IMR-90 (cell line): ENCODE results near the gene STPG4. TPM values are rescaled to one million over a fixed set of nuclear protein-coding genes. Genes with fewer than 3 reads are reported as not detected.
A peak's percentile ranks its signal among the peaks of the same experiment; 100 is the strongest.

Experiments used
- ATAC-seq: fragments of 200-7000 bp; cut with Tn5 transposase; 2 replicates; pipeline ENCODE4 v1.9.1; 2020; ENCODE audit warnings: low read depth, mild to moderate bottlenecking, moderate library complexity
- BruUV-seq: library from RNA; stranded (reverse); fragments of 400-500 nt; replicated peaks from 2 replicates; lab custom pipeline; 2021; lab: Mats Ljungman, UMichigan
- CTCF ChIA-PET: fragments of 300-600 bp; formaldehyde crosslinking; extraction: SDS; loops from one replicate; lab custom pipeline; 2021; ENCODE audit warnings: antibody characterized with exemption; lab: Yijun Ruan, JAX
- POLR2A ChIA-PET: fragments of 300-600 bp; sonication (Branson Sonifier 250); formaldehyde crosslinking; loops from one replicate; lab custom pipeline; 2022; ENCODE audit warnings: antibody characterized with exemption; ENCODE audit not compliant: unreplicated experiment; lab: Charles Lee
- DNase-seq: peaks from one replicate; pipeline ENCODE4 v3.0.0; 2013
- H2AFZ ChIP-seq: replicated peaks from 2 replicates; pipeline ENCODE3; 2013; ENCODE audit warnings: low read length, mild to moderate bottlenecking; ENCODE audit not compliant: poor library complexity
- H2AK5ac ChIP-seq: 2 replicates; pipeline ENCODE4 v1.6.1; 2013; ENCODE audit warnings: low read depth, low read length, inconsistent platforms
- H2AK9ac ChIP-seq: replicated peaks from 2 replicates; pipeline ENCODE3; 2013; ENCODE audit warnings: mild to moderate bottlenecking, low read depth, low read length, moderate library complexity; ENCODE audit not compliant: poor library complexity
- H2BK120ac ChIP-seq: 2 replicates; pipeline ENCODE4 v1.6.1; 2013; ENCODE audit warnings: low read depth, low read length, inconsistent platforms
- H2BK15ac ChIP-seq: 3 replicates; pipeline ENCODE4 v1.6.1; 2013; ENCODE audit warnings: low read depth, low read length, inconsistent platforms
- H2BK20ac ChIP-seq: 2 replicates; pipeline ENCODE4 v1.6.1; 2013; ENCODE audit warnings: low read depth, mild to moderate bottlenecking, inconsistent platforms, low read length, moderate library complexity
- H2BK5ac ChIP-seq: 2 replicates; pipeline ENCODE4 v1.6.1; 2013; ENCODE audit warnings: mild to moderate bottlenecking, low read depth, low read length, inconsistent platforms; ENCODE audit not compliant: poor library complexity, severe bottlenecking
- H3K14ac ChIP-seq: replicated peaks from 2 replicates; pipeline ENCODE4 v1.6.1; 2013; ENCODE audit warnings: low read depth, low read length, inconsistent platforms
- H3K18ac ChIP-seq: 2 replicates; pipeline ENCODE4 v1.6.1; 2013; ENCODE audit warnings: low read depth, low read length, control low read depth
- H3K23ac ChIP-seq: 2 replicates; pipeline ENCODE4 v1.6.1; 2013; ENCODE audit warnings: low read depth, low read length, inconsistent platforms
- H3K27ac ChIP-seq: 2 replicates; pipeline ENCODE4 v1.5.1; 2013; ENCODE audit warnings: mild to moderate bottlenecking, control low read depth, low read length; ENCODE audit not compliant: insufficient read depth
- H3K27me3 ChIP-seq: 2 replicates; pipeline ENCODE4 v1.6.1; 2013; ENCODE audit warnings: low read length; ENCODE audit not compliant: control insufficient read depth, insufficient read depth
- H3K36me3 ChIP-seq: 2 replicates; pipeline ENCODE4 v1.6.1; 2013; ENCODE audit warnings: low read length, mixed read lengths; ENCODE audit not compliant: control insufficient read depth, insufficient read depth
- H3K4ac ChIP-seq: 2 replicates; pipeline ENCODE4 v1.6.1; 2013; ENCODE audit warnings: low read depth, low read length, inconsistent platforms
- H3K4me1 ChIP-seq: 2 replicates; pipeline ENCODE4 v1.6.1; 2013; ENCODE audit warnings: low read length, mixed read lengths; ENCODE audit not compliant: control insufficient read depth, insufficient read depth
- H3K4me2 ChIP-seq: 2 replicates; pipeline ENCODE4 v1.6.1; 2013; ENCODE audit warnings: low read depth, mild to moderate bottlenecking, control low read depth, low read length, moderate library complexity
- H3K4me3 ChIP-seq: 2 replicates; pipeline ENCODE4 v1.5.1; 2013; ENCODE audit warnings: low read depth, mild to moderate bottlenecking, control low read depth, low read length, moderate library complexity; ENCODE audit not compliant: insufficient read depth
- H3K56ac ChIP-seq: 2 replicates; pipeline ENCODE4 v1.6.1; 2013; ENCODE audit warnings: low read length, inconsistent platforms; ENCODE audit not compliant: insufficient read depth; ENCODE audit errors: extremely low read depth
- H3K79me1 ChIP-seq, 2 experiments: 2 replicates each; pipeline ENCODE4 v1.6.1; 2013; ENCODE audit warnings: low read length in 2 of 2, inconsistent platforms in 1 of 2, low read depth in 1 of 2
- H3K9ac ChIP-seq: 2 replicates; pipeline ENCODE4 v1.6.1; 2013; ENCODE audit warnings: low read depth, low read length, control low read depth
- H3K9me1 ChIP-seq: 2 replicates; pipeline ENCODE4 v1.6.1; 2013; ENCODE audit warnings: low read length, inconsistent platforms; ENCODE audit not compliant: insufficient read depth
- H3K9me3 ChIP-seq: 2 replicates; pipeline ENCODE4 v1.6.1; 2013; ENCODE audit warnings: low read length; ENCODE audit not compliant: control insufficient read depth, insufficient read depth
- H4K20me1 ChIP-seq: 2 replicates; pipeline ENCODE4 v1.6.1; 2013; ENCODE audit warnings: low read length, inconsistent platforms; ENCODE audit not compliant: insufficient read depth
- H4K5ac ChIP-seq: 2 replicates; pipeline ENCODE4 v1.6.1; 2013; ENCODE audit warnings: mild to moderate bottlenecking, low read depth, low read length, control low read depth
- H4K8ac ChIP-seq, 2 experiments: 2 replicates each; pipeline ENCODE4 v1.6.1; 2013; ENCODE audit warnings: low read depth in 2 of 2, low read length in 2 of 2, control low read depth in 1 of 2, inconsistent platforms in 1 of 2
- H4K91ac ChIP-seq: 2 replicates; pipeline ENCODE4 v1.6.1; 2013; ENCODE audit warnings: low read depth, low read length, inconsistent platforms; ENCODE audit not compliant: insufficient read depth
- BHLHE40 ChIP-seq: fragments of 150-350 bp; IDR thresholded peaks from 2 replicates; pipeline ENCODE4 v1.6.1; 2016; ENCODE audit warnings: mild to moderate bottlenecking, low read depth, low read length
- CEBPB ChIP-seq: IDR thresholded peaks from 2 replicates; pipeline ENCODE4 v1.6.1; 2012; ENCODE audit warnings: low read depth, low read length, improper control_type of control experiment
- CHD1 ChIP-seq: IDR thresholded peaks from 2 replicates; pipeline ENCODE4 v1.6.1; 2012; ENCODE audit warnings: low read depth, low read length, improper control_type of control experiment
- CTCF ChIP-seq: conservative IDR thresholded peaks from 2 replicates; pipeline ENCODE4 v1.5.1; 2012; ENCODE audit warnings: mild to moderate bottlenecking, low read depth, low read length, improper control_type of control experiment
- ELK1 ChIP-seq: fragments of 150-350 bp; IDR thresholded peaks from 2 replicates; pipeline ENCODE4 v1.6.1; 2016; ENCODE audit warnings: low read depth, mild to moderate bottlenecking, low read length, moderate library complexity, borderline replicate concordance
- FOS ChIP-seq: fragments of 150-350 bp; IDR thresholded peaks from 2 replicates; pipeline ENCODE4 v1.6.1; 2016; ENCODE audit warnings: low read depth, low read length
- MAFK ChIP-seq: IDR thresholded peaks from 2 replicates; pipeline ENCODE4 v1.6.1; 2012; ENCODE audit warnings: low read depth, low read length, improper control_type of control experiment
- MAZ ChIP-seq: IDR thresholded peaks from 2 replicates; pipeline ENCODE4 v1.6.1; 2012; ENCODE audit warnings: low read depth, mild to moderate bottlenecking, low read length, improper control_type of control experiment, moderate library complexity, borderline replicate concordance
- MXI1 ChIP-seq: IDR thresholded peaks from 2 replicates; pipeline ENCODE4 v1.6.1; 2012; ENCODE audit warnings: low read depth, mild to moderate bottlenecking, low read length, moderate library complexity, borderline replicate concordance
- NFE2L2 ChIP-seq: fragments of 150-350 bp; IDR thresholded peaks from 2 replicates; pipeline ENCODE4 v1.6.1; 2016; ENCODE audit warnings: low read depth, mild to moderate bottlenecking, low read length
- POLR2A ChIP-seq: IDR thresholded peaks from 2 replicates; pipeline ENCODE4 v1.6.1; 2012; ENCODE audit warnings: mild to moderate bottlenecking, low read depth, low read length
- RAD21 ChIP-seq: IDR thresholded peaks from 2 replicates; pipeline ENCODE4 v1.6.1; 2012; ENCODE audit warnings: low read length, improper control_type of control experiment
- RCOR1 ChIP-seq: IDR thresholded peaks from 2 replicates; pipeline ENCODE4 v1.6.1; 2012; ENCODE audit warnings: mild to moderate bottlenecking, low read length, improper control_type of control experiment; ENCODE audit not compliant: insufficient replicate concordance
- RFX5 ChIP-seq: IDR thresholded peaks from 2 replicates; pipeline ENCODE4 v1.8.0; 2012; ENCODE audit warnings: low read depth, mild to moderate bottlenecking, low read length, moderate library complexity
- SMC3 ChIP-seq: fragments of 150-350 bp; IDR thresholded peaks from 2 replicates; pipeline ENCODE4 v1.6.1; 2016; ENCODE audit warnings: low read depth, mild to moderate bottlenecking, antibody characterized with exemption, low read length, moderate library complexity
- USF2 ChIP-seq: fragments of 150-350 bp; IDR thresholded peaks from 2 replicates; pipeline ENCODE4 v1.6.1; 2017; ENCODE audit warnings: mild to moderate bottlenecking, antibody characterized with exemption, low read length, low read depth
- WGBS, 2 experiments: methylation state at CpG; one replicate each; pipeline versions ENCODE4 v1.1.5 to v1.1.7; 2013; ENCODE audit warnings: missing lambda C conversion rate in 2 of 2; ENCODE audit not compliant: insufficient read length in 1 of 2; ENCODE audit errors: extremely low coverage in 2 of 2; 5-methylcytosine and 5-hydroxymethylcytosine counted together
- dilution Hi-C: fragments of 300-500 bp; cut with HindIII; formaldehyde crosslinking; loops from one replicate; pipeline ENCODE4 v1.14.3; 2018; ENCODE audit warnings: low sequenced_read_pairs; ENCODE audit not compliant: unreplicated experiment
- in situ Hi-C: fragments of 300-500 bp; cut with MboI; formaldehyde crosslinking; loops from 3 replicates; pipeline ENCODE4 v1.14.3; 2019; ENCODE audit warnings: low sequenced_read_pairs, inconsistent platforms, mixed read lengths
- intact Hi-C: fragments of 100-400 bp; cut with micrococcal nuclease; formaldehyde crosslinking; loops from 2 replicates; pipeline ENCODE4 v1.10.0; 2022
- polyA plus RNA-seq, 3 experiments: library from polyadenylated mRNA; depleted of rRNA; stranded (reverse); fragments of >200 nt; gene quantifications; 2 replicates each; pipeline ENCODE4 v1.2.3, GENCODE V29; 2012; ENCODE audit warnings: low replicate concordance in 1 of 3
- total RNA-seq: library from RNA; depleted of rRNA; stranded (reverse); fragments of >200 nt; gene quantifications from 2 replicates; pipeline ENCODE4 v1.2.3, GENCODE V29; 2012

Gene STPG4
- total and polyA plus RNA-seq, 2 of the 4 experiments (the other 2 are of a cell fraction), result 0.12 to 0.18 TPM

- BruUV-seq, result no TSS peak
- DNase-seq, result no peak
- Histone ChIP-seq H3K9ac (no peak overlapping the region), H2AFZ (no peak overlapping the region), H2BK20ac (peak overlapping the region; percentile 80), H3K27ac (no peak overlapping the region), H2AK5ac (peak overlapping the region; percentile 97; the same call in 1 of the 2 replicates), H3K27me3 (no peaks in the 10 kb centered on the region), H3K9me1 (peaks cover 10% of the 10 kb centered on the region), H3K9me3 (no peaks in the 10 kb centered on the region; the same call in 1 of the 2 replicates), H2AK9ac (peak overlapping the region; percentile 45), H3K4me2 (peak overlapping the region; percentile 86), H3K36me3 (no peaks in the 10 kb centered on the region), H3K79me1 (peaks cover 0 to 20% of the 10 kb centered on the region in 2 experiments; a peak in 2 of 4 replicates), H2BK5ac (peak overlapping the region; percentile 79), H3K23ac (peak overlapping the region; percentile 73; the same call in 1 of the 2 replicates), H4K8ac (peak overlapping the region; percentile 12 to 47; a peak in 3 of 4 replicates), H3K14ac (peak overlapping the region; percentile 87), H3K56ac (peak overlapping the region; percentile 63; the same call in 1 of the 2 replicates), H4K91ac (peak overlapping the region; percentile 75), H4K20me1 (no peaks in the 10 kb centered on the region), H3K4ac (peak overlapping the region; percentile 76), H3K18ac (peak overlapping the region; percentile 66; the same call in 1 of the 2 replicates), H2BK120ac (peak overlapping the region; percentile 79), H3K4me3 (no peak overlapping the region), H2BK15ac (peak overlapping the region; percentile 92; the same call in 2 of the 3 replicates), H3K4me1 (peaks cover 8% of the 10 kb centered on the region), H4K5ac (no peak overlapping the region)
- dilution Hi-C loops (no loop called here), intact Hi-C loops (loop anchor here (5.0 kb wide), 1 partner anchor 39 kb away; the partner anchor contains the start of gene STPG4), in situ Hi-C loops (no loop called here)
- TF ChIP-seq CHD1 (no peak), CEBPB (no peak), BHLHE40 (no peak), MXI1 (no peak), SMC3 (no peak), USF2 (no peak), MAZ (no peak), ELK1 (no peak), RFX5 (no peak), RAD21 (no peak), MAFK (no peak), NFE2L2 (no peak), RCOR1 (no peak), POLR2A (no peak), CTCF (no peak), FOS (no peak)
- WGBS, 2 experiments, result no CpG with 5 or more reads among the region's 2 CpGs
- ATAC-seq, result no peak
- POLR2A ChIA-PET, result no interaction called here
- CTCF ChIA-PET, result no interaction called here
These were observed 36.5 kb downstream of the STPG4 start for GRCh38 chr2:47118581-47118980.
